Bronchial epithelial cell (primary cell): ENCODE results near the gene FBN2. TPM values are rescaled to one million over a fixed set of nuclear protein-coding genes. Genes with fewer than 3 reads are reported as not detected.
"Not testable (repeated sequence)": the region's sequence is repeated elsewhere in the genome, so short reads cannot be mapped to it uniquely, and the experiment has no call there.

Experiments used
- DNase-seq: peaks from one replicate; pipeline ENCODE4 v3.0.0-alpha.2; 2010; ENCODE audit warnings: low read depth
- FAIRE-seq: peaks from 2 replicates; lab custom pipeline; 2011; peaks lifted over from hg19 to GRCh38; lab: Jason Lieb, UNC
- H3K27me3 ChIP-seq: 2 replicates; pipeline ENCODE4 v1.5.1; 2011; ENCODE audit warnings: low read length; ENCODE audit not compliant: control insufficient read depth, insufficient read depth
- H3K36me3 ChIP-seq: 2 replicates; pipeline ENCODE4 v1.5.1; 2011; ENCODE audit warnings: low read length; ENCODE audit not compliant: control insufficient read depth, insufficient read depth
- H3K4me3 ChIP-seq: 2 replicates; pipeline ENCODE4 v1.5.1; 2011; ENCODE audit warnings: mild to moderate bottlenecking, low read depth, low read length, control low read depth
- total RNA-seq: library from RNA; depleted of rRNA; stranded (reverse); fragments of >200 nt; gene quantifications from 2 replicates; pipeline ENCODE4 v1.2.1, GENCODE V29; 2014
- TF ChIP-seq, protein P1 (sequence below): IDR thresholded peaks from 2 replicates; pipeline ENCODE4 v1.5.1; 2011; ENCODE audit warnings: mild to moderate bottlenecking, moderate library complexity, low read length, control low read depth, inconsistent platforms; ENCODE audit not compliant: insufficient read depth, severe bottlenecking

Gene FBN2
- total RNA-seq, 1 donor from 2014 or later, result 49.0 TPM

DNA sequence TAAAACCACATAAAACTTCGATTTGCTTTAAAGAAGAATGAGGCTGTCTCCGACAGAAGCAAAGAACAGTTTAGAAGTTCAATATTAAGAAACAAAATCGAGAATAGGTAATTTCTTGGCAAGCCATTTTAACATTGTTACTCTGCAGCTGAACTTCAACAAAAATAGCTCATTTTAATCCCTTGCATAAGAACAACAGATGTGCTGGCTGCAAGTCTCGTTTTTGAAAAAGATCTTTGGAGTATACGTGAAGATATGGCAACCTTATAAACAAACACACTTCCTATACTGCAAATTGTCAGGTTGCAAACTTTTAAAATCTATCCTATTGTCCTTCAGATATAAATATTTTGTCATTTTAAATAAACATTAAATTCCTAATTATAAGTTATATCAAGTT, 71.5 kb downstream of the FBN2 start:
- Histone ChIP-seq H3K36me3 (no peaks in the 10 kb centered on the region), H3K27me3 (no peaks in the 10 kb centered on the region), H3K4me3 (no peak overlapping the region)
- FAIRE-seq (no peak), DNase-seq (no peak)
- TF ChIP-seq, protein P1, sequence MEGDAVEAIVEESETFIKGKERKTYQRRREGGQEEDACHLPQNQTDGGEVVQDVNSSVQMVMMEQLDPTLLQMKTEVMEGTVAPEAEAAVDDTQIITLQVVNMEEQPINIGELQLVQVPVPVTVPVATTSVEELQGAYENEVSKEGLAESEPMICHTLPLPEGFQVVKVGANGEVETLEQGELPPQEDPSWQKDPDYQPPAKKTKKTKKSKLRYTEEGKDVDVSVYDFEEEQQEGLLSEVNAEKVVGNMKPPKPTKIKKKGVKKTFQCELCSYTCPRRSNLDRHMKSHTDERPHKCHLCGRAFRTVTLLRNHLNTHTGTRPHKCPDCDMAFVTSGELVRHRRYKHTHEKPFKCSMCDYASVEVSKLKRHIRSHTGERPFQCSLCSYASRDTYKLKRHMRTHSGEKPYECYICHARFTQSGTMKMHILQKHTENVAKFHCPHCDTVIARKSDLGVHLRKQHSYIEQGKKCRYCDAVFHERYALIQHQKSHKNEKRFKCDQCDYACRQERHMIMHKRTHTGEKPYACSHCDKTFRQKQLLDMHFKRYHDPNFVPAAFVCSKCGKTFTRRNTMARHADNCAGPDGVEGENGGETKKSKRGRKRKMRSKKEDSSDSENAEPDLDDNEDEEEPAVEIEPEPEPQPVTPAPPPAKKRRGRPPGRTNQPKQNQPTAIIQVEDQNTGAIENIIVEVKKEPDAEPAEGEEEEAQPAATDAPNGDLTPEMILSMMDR, result no peak

DNA sequence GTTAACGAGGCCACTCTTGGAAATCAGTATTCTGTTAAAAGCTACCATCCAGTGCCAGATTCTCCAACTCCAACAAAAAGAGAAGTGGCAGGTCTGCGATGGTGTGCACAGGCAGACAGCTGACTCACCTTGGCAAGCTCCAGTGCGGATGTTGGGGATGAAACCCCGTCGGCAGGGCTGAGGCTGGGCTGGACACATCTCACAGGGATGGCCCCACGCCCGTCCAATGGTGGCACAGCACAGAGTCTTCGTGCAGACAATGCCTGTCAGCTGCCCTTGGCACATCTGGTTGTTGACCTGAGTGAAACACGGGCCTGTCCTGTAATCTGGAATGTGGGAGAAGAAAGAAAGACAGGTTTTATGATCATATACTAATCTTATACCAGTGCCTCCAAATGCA, 73.4 kb downstream of the FBN2 start:
- Histone ChIP-seq H3K4me3 (no peak overlapping the region), H3K36me3 (no peaks in the 10 kb centered on the region), H3K27me3 (no peaks in the 10 kb centered on the region)
- FAIRE-seq (no peak), DNase-seq (no peak)
- TF ChIP-seq, protein P1, result no peak

DNA sequence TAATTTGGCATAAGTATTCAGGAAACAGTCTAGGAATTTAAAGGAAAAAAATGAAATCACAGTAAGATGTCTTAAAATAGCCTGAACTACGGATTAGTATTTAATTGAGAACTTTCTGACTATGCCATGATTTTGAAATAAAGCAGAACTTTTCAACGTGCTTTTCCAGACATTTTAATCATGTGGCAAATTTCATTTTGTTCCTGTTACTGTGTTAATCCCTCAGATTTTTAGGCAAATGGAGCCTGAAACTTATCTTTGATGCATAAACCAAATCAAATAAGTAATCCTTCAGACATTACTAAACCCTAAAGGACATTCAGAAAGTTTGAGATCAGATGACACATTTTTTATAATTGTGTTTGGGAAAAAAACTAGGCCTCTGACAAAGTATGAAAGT, 75.7 kb downstream of the FBN2 start:
- H3K4me3 ChIP-seq, result no peak overlapping the region
- FAIRE-seq, result no peak
- no peaks in the 10 kb centered on the region for H3K36me3 ChIP-seq
- TF ChIP-seq, protein P1, result no peak
- H3K27me3 ChIP-seq, result no peaks in the 10 kb centered on the region
- DNase-seq, result no peak

DNA sequence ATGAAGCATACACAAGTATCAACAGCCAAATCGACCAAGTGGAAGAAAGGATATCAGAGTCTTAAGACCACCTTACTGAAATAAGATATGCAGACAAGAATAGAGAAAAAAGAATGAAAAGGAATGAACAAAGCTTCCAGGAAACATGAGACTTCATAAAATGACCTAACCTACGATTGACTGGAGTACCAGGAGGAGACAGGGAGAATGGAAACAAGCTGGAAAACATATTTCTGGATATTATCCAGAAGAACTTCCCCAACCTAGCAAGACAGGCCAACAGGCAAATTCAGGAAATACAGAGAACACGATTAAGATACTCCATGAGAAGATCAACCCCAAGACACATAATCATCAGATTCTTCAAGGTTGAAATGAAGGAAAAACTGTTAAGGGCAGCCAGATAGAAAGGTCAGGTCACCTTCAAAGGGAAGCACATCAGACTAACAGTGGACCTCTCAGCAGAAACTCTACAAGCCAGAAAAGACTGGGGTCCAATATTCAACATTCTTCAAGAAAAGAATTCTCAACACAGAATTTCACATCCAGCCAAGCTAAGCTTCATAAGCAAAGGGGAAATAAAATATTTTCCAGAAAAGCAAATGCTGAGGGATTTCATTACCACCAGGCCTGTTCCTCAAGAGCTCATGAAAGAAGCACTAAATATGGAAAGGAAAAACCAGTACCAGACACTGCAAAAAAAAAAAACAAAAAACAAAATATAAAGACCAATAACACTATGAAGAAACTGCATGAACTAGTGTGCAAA, 80.7 kb downstream of the FBN2 start:
- not testable (repeated sequence) for FAIRE-seq, H3K36me3 ChIP-seq, H3K4me3 ChIP-seq, H3K27me3 ChIP-seq, DNase-seq

DNA sequence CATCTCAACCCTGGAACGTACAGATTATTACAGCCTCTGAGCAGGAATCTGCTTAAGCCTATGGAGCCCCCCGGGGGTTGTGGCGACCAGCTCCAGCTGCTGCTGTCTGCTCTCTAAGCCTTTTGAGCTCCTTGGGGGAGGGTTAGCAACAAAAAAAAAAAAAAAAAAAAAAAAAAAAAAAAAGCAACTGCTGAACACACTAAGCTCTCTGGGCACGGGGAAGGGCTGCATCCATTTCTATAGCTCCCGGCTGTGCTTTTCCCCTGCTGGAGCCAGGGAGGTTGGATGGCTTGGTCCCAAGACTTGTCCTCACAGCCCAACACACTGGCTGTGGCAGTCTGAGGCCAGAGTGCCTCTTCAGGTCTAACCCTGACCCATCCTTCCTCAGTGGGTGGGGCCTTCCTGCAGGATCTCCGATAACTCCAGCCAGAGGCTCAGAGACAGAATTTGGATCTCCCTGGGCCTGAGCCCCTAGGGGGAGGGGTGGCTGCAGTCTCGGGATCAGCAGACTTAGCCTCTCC, 82.1 kb downstream of the FBN2 start:
- Histone ChIP-seq H3K27me3 (no peaks in the 10 kb centered on the region), H3K4me3 (no peak overlapping the region), H3K36me3 (no peaks in the 10 kb centered on the region)
- DNase-seq (no peak), FAIRE-seq (no peak)
- TF ChIP-seq, protein P1, result no peak

DNA sequence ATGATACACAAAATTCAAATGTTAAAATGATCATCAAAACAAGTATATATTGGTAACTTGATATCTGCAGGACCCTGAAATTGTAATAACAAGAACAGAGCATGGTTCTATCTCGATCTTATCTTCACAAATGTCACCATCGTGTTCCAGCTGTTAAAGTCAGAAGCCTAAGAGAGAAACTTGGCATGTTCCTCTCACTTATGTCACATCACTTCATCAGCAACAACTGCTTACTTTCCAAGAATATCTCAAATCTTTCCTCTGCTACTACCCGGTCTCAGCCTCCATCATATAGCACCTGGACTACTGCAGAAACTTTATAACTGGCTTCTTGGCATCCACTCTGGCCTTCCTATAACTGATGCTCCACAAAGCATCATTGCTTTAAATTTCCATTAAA, 84.9 kb downstream of the FBN2 start:
- no peak for DNase-seq
- H3K27me3 ChIP-seq, result no peaks in the 10 kb centered on the region
- TF ChIP-seq, protein P1, result no peak
- FAIRE-seq, result no peak
- H3K4me3 ChIP-seq, result no peak overlapping the region
- no peaks in the 10 kb centered on the region for H3K36me3 ChIP-seq

DNA sequence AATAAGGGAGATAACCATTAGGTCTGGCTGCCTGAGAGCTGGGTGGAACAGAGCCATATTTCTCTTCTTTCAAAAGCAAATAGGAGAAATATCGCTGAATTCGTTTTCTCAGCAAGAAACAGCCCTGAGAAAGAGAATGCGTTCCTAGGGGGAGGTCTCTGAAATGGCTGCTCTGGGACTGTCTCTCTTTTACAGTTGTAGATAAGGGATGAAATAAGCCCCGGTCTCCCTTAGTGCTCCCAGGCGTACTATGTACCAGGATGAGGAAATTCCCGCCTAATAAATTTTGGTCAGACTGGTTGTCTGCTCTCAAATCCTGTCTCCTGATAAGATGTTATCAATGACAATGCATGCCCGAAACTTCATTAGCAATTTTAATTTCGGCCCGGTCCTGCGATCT, 90.8 kb downstream of the FBN2 start:
- not testable (repeated sequence) for H3K27me3 ChIP-seq, H3K36me3 ChIP-seq, H3K4me3 ChIP-seq, FAIRE-seq, DNase-seq
